Smooth muscle cell (in vitro differentiated cells): ENCODE measurements around the gene TAB3. TPM values are rescaled to one million over a fixed set of nuclear protein-coding genes. Genes with fewer than 3 reads are reported as not detected.

Experiments used
- DNase-seq: peaks from one replicate; lab custom pipeline; 2025; ENCODE audit not compliant: unreplicated experiment; lab: John Stamatoyannopoulos, UW
- H2AFZ ChIP-seq: fragments of 200-600 bp; sonication (generic); 2 replicates; pipeline ENCODE4 v1.6.0; 2016; ENCODE audit warnings: antibody characterized with exemption, low read depth, mild to moderate bottlenecking
- H3F3A ChIP-seq: fragments of 200-600 bp; sonication (generic); 2 replicates; pipeline ENCODE4 v1.6.0; 2017; ENCODE audit warnings: antibody characterized with exemption, low read depth
- H3K27ac ChIP-seq: fragments of 200-600 bp; sonication (generic); 2 replicates; pipeline ENCODE4 v1.5.1; 2016; ENCODE audit warnings: low read depth, mild to moderate bottlenecking
- H3K27me3 ChIP-seq: fragments of 200-600 bp; sonication (generic); 2 replicates; pipeline ENCODE4 v1.6.1; 2016; ENCODE audit warnings: low read depth, mild to moderate bottlenecking
- H3K36me3 ChIP-seq: fragments of 200-600 bp; sonication (generic); 2 replicates; pipeline ENCODE4 v1.5.1; 2016; ENCODE audit warnings: low read depth
- H3K4me1 ChIP-seq: fragments of 200-600 bp; sonication (generic); 2 replicates; pipeline ENCODE4 v1.5.1; 2016; ENCODE audit warnings: low read depth
- H3K4me2 ChIP-seq: fragments of 200-600 bp; sonication (generic); 2 replicates; pipeline ENCODE4 v1.6.0; 2016; ENCODE audit warnings: mild to moderate bottlenecking
- H3K4me3 ChIP-seq: fragments of 200-600 bp; sonication (generic); 2 replicates; pipeline ENCODE4 v1.5.1; 2016; ENCODE audit warnings: mild to moderate bottlenecking
- H3K79me2 ChIP-seq: fragments of 200-600 bp; sonication (generic); 2 replicates; pipeline ENCODE4 v1.6.0; 2016; ENCODE audit warnings: low read depth, mild to moderate bottlenecking
- H3K9ac ChIP-seq: fragments of 200-600 bp; sonication (generic); 2 replicates; pipeline ENCODE4 v1.6.0; 2016; ENCODE audit warnings: low read depth
- H3K9me3 ChIP-seq: fragments of 200-600 bp; sonication (generic); replicated peaks from 2 replicates; pipeline ENCODE4 v1.5.1; 2016; ENCODE audit warnings: low read depth
- H4K20me1 ChIP-seq: fragments of 200-600 bp; sonication (generic); 2 replicates; pipeline ENCODE4 v1.6.0; 2016; ENCODE audit warnings: low read depth
- WGBS: methylation state at CpG from one replicate; pipeline ENCODE4 v1.1.7; 2016; ENCODE audit warnings: low lambda C conversion rate; 5-methylcytosine and 5-hydroxymethylcytosine counted together
- polyA plus RNA-seq: library from polyadenylated mRNA; unstranded; fragments of >200 nt; fragmentation: Nextera tagmentation; extraction: Ambion mirVana; gene quantifications from 2 replicates; pipeline ENCODE4 v1.2.1, GENCODE V29; 2016
- total RNA-seq: library from RNA; depleted of rRNA; stranded (reverse); fragments of >200 nt; gene quantifications from 2 replicates; pipeline ENCODE4 v1.2.3, GENCODE V29; 2014
- TF ChIP-seq, protein P1 (sequence below): fragments of 200-600 bp; sonication (generic); IDR thresholded peaks from 2 replicates; pipeline ENCODE4 v1.5.1; 2017; ENCODE audit warnings: borderline replicate concordance, mild to moderate bottlenecking, antibody characterized with exemption; ENCODE audit not compliant: insufficient read depth, poor library complexity, severe bottlenecking

The TAB3 gene, protein sequence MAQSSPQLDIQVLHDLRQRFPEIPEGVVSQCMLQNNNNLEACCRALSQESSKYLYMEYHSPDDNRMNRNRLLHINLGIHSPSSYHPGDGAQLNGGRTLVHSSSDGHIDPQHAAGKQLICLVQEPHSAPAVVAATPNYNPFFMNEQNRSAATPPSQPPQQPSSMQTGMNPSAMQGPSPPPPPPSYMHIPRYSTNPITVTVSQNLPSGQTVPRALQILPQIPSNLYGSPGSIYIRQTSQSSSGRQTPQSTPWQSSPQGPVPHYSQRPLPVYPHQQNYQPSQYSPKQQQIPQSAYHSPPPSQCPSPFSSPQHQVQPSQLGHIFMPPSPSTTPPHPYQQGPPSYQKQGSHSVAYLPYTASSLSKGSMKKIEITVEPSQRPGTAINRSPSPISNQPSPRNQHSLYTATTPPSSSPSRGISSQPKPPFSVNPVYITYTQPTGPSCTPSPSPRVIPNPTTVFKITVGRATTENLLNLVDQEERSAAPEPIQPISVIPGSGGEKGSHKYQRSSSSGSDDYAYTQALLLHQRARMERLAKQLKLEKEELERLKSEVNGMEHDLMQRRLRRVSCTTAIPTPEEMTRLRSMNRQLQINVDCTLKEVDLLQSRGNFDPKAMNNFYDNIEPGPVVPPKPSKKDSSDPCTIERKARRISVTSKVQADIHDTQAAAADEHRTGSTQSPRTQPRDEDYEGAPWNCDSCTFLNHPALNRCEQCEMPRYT
- total RNA-seq = 15.7 and 31.9 TPM in 2 replicates
- 4.8 and 6.2 TPM in 2 replicates for polyA plus RNA-seq

DNA sequence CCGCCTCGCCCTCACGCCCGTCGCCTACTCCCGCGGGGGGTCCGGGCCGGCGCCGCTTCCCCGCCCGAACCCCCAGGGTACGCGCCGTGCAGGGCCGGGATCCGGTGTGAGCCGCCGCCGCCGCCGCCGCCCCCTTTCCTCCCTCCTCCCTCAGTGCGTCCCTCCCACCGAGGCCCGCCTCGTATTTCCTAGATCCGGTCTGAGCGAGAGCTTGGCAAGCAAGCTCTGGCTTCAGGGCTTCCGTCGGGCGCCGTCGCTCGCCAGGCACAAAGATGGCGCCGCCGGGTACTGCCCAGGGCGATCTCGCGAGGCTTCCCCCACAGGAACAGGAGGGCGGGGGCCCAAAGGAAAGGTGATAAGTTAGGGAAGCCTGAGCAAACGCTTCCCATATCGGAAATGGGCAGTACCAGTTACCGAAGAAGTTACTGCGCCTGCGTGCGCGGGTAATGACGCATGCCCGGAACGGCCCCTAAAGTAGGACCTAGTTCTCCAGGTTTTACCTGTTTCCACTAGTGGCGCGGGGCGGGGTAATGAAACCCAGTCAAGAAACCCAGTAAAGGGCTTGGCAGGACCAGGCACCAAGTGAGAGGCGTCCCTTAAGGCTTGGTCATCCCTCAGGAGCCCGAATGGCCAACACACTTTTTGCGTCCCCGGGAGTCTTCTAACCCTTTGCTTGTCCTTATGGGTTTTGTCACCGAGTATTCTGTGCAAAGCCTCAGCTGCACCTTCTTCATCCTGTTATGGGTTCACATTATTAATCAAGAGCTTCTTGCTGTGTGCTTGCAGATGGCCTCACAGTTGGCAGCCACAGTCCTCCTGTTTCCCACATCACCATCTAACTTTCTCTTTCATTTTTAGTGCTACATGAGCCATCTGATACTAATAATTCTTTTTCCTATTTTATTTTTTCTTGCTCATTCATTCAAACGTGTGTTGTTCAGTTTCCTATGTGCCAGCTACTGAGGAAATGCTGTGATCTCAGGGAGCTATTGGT lies at the start of gene TAB3:
TAB3 (minus strand) TSS at position 108 of the 994 bp plus-strand sequence. CDS start 29,666 bp downstream, outside the sequence.
- no peaks in the 10 kb centered on the region for H3K36me3 ChIP-seq
- 50% methylated on average over 52 of the region's 62 CpGs for WGBS
- peak within 1 kb of the TSS; percentile 37 for H3K27ac ChIP-seq
- no peaks in the 10 kb centered on the region for H3F3A ChIP-seq
- TF ChIP-seq, protein P1, sequence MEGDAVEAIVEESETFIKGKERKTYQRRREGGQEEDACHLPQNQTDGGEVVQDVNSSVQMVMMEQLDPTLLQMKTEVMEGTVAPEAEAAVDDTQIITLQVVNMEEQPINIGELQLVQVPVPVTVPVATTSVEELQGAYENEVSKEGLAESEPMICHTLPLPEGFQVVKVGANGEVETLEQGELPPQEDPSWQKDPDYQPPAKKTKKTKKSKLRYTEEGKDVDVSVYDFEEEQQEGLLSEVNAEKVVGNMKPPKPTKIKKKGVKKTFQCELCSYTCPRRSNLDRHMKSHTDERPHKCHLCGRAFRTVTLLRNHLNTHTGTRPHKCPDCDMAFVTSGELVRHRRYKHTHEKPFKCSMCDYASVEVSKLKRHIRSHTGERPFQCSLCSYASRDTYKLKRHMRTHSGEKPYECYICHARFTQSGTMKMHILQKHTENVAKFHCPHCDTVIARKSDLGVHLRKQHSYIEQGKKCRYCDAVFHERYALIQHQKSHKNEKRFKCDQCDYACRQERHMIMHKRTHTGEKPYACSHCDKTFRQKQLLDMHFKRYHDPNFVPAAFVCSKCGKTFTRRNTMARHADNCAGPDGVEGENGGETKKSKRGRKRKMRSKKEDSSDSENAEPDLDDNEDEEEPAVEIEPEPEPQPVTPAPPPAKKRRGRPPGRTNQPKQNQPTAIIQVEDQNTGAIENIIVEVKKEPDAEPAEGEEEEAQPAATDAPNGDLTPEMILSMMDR = no peak
- no peaks in the 10 kb centered on the region for H3K4me1 ChIP-seq
- no peaks in the 10 kb centered on the region for H4K20me1 ChIP-seq
- H2AFZ ChIP-seq = peak within 1 kb of the TSS; percentile 80
- no peaks in the 10 kb centered on the region for H3K9me3 ChIP-seq
- peak within 1 kb of the TSS; percentile 59 for H3K4me3 ChIP-seq
- DNase-seq = peak; percentile 54
- peak within 1 kb of the TSS; percentile 83 for H3K4me2 ChIP-seq
- H3K27me3 ChIP-seq = no peaks in the 10 kb centered on the region
- H3K9ac ChIP-seq = peak within 1 kb of the TSS; percentile 56
- H3K79me2 ChIP-seq = peaks cover 14% of the 10 kb centered on the region

DNA sequence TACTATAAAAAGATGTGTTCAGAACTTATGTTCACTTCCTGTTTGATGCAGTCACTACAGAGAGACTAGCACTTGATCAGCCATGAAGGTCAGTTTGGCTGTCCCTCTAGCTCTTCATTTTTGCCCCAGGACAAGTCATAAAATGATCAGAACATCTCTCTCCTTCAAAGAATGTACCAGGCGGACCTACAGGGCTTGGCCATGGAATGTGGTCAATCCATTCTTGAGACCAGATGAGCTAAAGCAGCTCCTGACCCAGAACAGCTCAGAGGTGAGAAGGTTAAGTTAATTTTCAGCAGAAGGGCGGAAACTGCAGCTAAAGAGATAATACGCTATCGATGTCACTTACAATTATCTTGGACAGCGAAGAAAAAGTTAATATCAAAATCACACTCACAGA lies 49.2 kb upstream of the TAB3 start:
- Histone ChIP-seq H3F3A (no peaks in the 10 kb centered on the region), H4K20me1 (no peaks in the 10 kb centered on the region), H3K27ac (no peak overlapping the region), H2AFZ (no peak overlapping the region), H3K4me3 (no peak overlapping the region), H3K4me2 (no peak overlapping the region), H3K36me3 (no peaks in the 10 kb centered on the region), H3K27me3 (no peaks in the 10 kb centered on the region), H3K9ac (no peak overlapping the region), H3K79me2 (no peaks in the 10 kb centered on the region), H3K9me3 (no peaks in the 10 kb centered on the region), H3K4me1 (no peaks in the 10 kb centered on the region)
- WGBS = 86% methylated on average over 5 of the region's 5 CpGs
- TF ChIP-seq, protein P1 = no peak
- no peak for DNase-seq

DNA sequence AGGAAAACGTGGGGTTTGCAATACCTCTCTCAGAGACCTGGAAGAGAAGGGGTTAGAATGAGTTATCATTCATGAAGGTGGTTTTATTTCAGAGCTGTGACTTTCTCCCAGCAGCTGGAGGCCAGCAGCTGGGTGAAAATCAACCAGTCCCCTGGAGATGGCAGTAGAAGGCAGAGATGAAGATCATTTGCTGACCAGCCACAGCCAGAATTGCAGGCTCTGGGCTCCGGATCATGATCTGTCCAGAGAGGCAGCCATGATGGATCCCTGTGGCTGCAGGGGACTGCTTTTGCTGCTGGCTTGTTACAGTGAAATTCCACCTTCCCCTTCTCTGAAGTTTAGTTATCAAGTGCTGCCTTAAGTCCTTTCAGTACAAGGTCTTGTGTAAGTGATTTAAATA lies 46.9 kb upstream of the TAB3 start:
- no peaks in the 10 kb centered on the region for H4K20me1 ChIP-seq
- no peak overlapping the region for H3K4me2 ChIP-seq
- H3K27ac ChIP-seq = no peak overlapping the region
- no peaks in the 10 kb centered on the region for H3K4me1 ChIP-seq
- H3K9me3 ChIP-seq = no peaks in the 10 kb centered on the region
- TF ChIP-seq, protein P1 = peak; percentile 10
- H3K79me2 ChIP-seq = no peaks in the 10 kb centered on the region
- no peaks in the 10 kb centered on the region for H3F3A ChIP-seq
- H3K36me3 ChIP-seq = no peaks in the 10 kb centered on the region
- 53% methylated on average over 2 of the region's 2 CpGs for WGBS
- H3K9ac ChIP-seq = no peak overlapping the region
- H3K4me3 ChIP-seq = no peak overlapping the region
- no peaks in the 10 kb centered on the region for H3K27me3 ChIP-seq
- peak overlapping the region; percentile 58 for H2AFZ ChIP-seq
- DNase-seq = no peak
